OCI-LY3 (cell line): ENCODE measurements around the gene SCAND1.
"Not testable (repeated sequence)": the region's sequence is repeated elsewhere in the genome, so short reads cannot be mapped to it uniquely, and the experiment has no call there.

Source experiments
- H2AFZ ChIP-seq: fragments of 200-600, 300-600 bp; shearing (Covaris generic); 2 replicates; pipeline ENCODE4 v1.6.0; 2014; ENCODE audit warnings: antibody characterized with exemption, low read depth, low read length
- H3K27ac ChIP-seq: fragments of 200-600, 300-600 bp; sonication (generic); 2 replicates; pipeline ENCODE4 v1.5.1; 2014; ENCODE audit warnings: mild to moderate bottlenecking, low read length, moderate library complexity, mixed read lengths
- H3K27me3 ChIP-seq: fragments of 200-600, 300-600 bp; sonication (generic); 2 replicates; pipeline ENCODE4 v1.6.1; 2014; ENCODE audit warnings: low read depth, low read length, mixed read lengths
- H3K36me3 ChIP-seq: fragments of 200-600, 300-600 bp; sonication (generic); replicated peaks from 2 replicates; pipeline ENCODE3; 2014; ENCODE audit warnings: low read depth, low read length, mixed read lengths
- H3K4me1 ChIP-seq: fragments of 300-600, 200-600 bp; sonication (generic); 2 replicates; pipeline ENCODE4 v1.6.1; 2014; ENCODE audit warnings: low read length, mixed read lengths
- H3K4me2 ChIP-seq: fragments of 200-600, 300-600 bp; sonication (generic); 2 replicates; pipeline ENCODE4 v1.6.1; 2014; ENCODE audit warnings: low read length, mixed read lengths
- H3K4me3 ChIP-seq: fragments of 300-600, 200-600 bp; sonication (generic); 2 replicates; pipeline ENCODE4 v1.5.1; 2014; ENCODE audit warnings: antibody characterized with exemption, mild to moderate bottlenecking, low read length, moderate library complexity
- H3K79me2 ChIP-seq: fragments of 300-600, 200-600 bp; shearing (Covaris generic); 2 replicates; pipeline ENCODE4 v1.6.1; 2014; ENCODE audit warnings: mild to moderate bottlenecking, low read length, mixed read lengths
- H3K9ac ChIP-seq: fragments of 300-600, 200-600 bp; shearing (Covaris generic); 2 replicates; pipeline ENCODE4 v1.6.0; 2014; ENCODE audit warnings: mild to moderate bottlenecking, low read length, moderate library complexity
- H3K9me3 ChIP-seq: fragments of 200-600, 300-600 bp; shearing (Covaris generic); 2 replicates; pipeline ENCODE4 v1.6.1; 2014; ENCODE audit warnings: low read length, mixed read lengths; ENCODE audit not compliant: insufficient read depth
- H4K20me1 ChIP-seq: fragments of 200-600, 300-600 bp; sonication (generic); 2 replicates; pipeline ENCODE4 v1.6.1; 2016; ENCODE audit warnings: low read length, mixed read lengths; ENCODE audit not compliant: insufficient read depth
- CTCF ChIP-seq: fragments of 200-600, 300-600 bp; sonication (generic); IDR thresholded peaks from 2 replicates; pipeline ENCODE4 v1.5.1; 2014; ENCODE audit warnings: antibody characterized with exemption, low read length, low read depth
- EZH2phosphoT487 ChIP-seq: fragments of 200-600 bp; shearing (Covaris generic); IDR thresholded peaks from 2 replicates; pipeline ENCODE4 v1.6.1; 2018; ENCODE audit warnings: antibody characterized with exemption, mixed run types, low read depth

SCAND1 gene

GRCh38 chr20:35954200-35954906 is at the start of gene SCAND1:
SCAND1 (minus strand) TSS chr20:35954502; CDS start chr20:35954284, 218 bp downstream.
- Histone ChIP-seq H3K4me3 (peak within 1 kb of the TSS; percentile 84), H3K9ac (peak within 1 kb of the TSS; percentile 92), H2AFZ (peak within 1 kb of the TSS; percentile 77), H3K27ac (peak within 1 kb of the TSS; percentile 92), H3K79me2 (peaks cover 31% of the 10 kb centered on the region), H3K4me2 (peak within 1 kb of the TSS; percentile 90), H4K20me1 (no peaks in the 10 kb centered on the region), H3K36me3 (peaks cover 9% of the 10 kb centered on the region), H3K9me3 (no peaks in the 10 kb centered on the region), H3K27me3 (no peaks in the 10 kb centered on the region), H3K4me1 (peaks cover 13% of the 10 kb centered on the region)
- TF ChIP-seq EZH2phosphoT487 (no peak), CTCF (peak; percentile 99)

GRCh38 chr20:36004045-36004444 is 49.7 kb upstream of the SCAND1 start:
- peaks cover 16% of the 10 kb centered on the region for H3K9me3 ChIP-seq
- no peak overlapping the region for H3K9ac ChIP-seq
- no peak overlapping the region for H2AFZ ChIP-seq
- peaks cover 7% of the 10 kb centered on the region; the same call in 1 of the 2 replicates for H3K27me3 ChIP-seq
- H3K4me3 ChIP-seq: no peak overlapping the region
- no peak overlapping the region for H3K27ac ChIP-seq
- no peaks in the 10 kb centered on the region for H3K36me3 ChIP-seq
- no peaks in the 10 kb centered on the region for H3K79me2 ChIP-seq
- no peaks in the 10 kb centered on the region for H4K20me1 ChIP-seq
- no peak for TF ChIP-seq CTCF
- no peak for TF ChIP-seq EZH2phosphoT487
- no peaks in the 10 kb centered on the region for H3K4me1 ChIP-seq
- no peak overlapping the region for H3K4me2 ChIP-seq

- Histone ChIP-seq H3K9ac (no peak overlapping the region), H3K9me3 (peaks cover 16% of the 10 kb centered on the region), H3K4me1 (no peaks in the 10 kb centered on the region), H3K27ac (no peak overlapping the region), H3K36me3 (no peaks in the 10 kb centered on the region), H3K4me2 (no peak overlapping the region), H3K27me3 (peaks cover 7% of the 10 kb centered on the region; the same call in 1 of the 2 replicates), H2AFZ (no peak overlapping the region), H4K20me1 (no peaks in the 10 kb centered on the region), H3K79me2 (no peaks in the 10 kb centered on the region), H3K4me3 (no peak overlapping the region)
- no peak for TF ChIP-seq EZH2phosphoT487
- TF ChIP-seq CTCF: no peak
These were observed 48.6 kb upstream of the SCAND1 start for GRCh38 chr20:36002855-36003254.

- H3K4me1 ChIP-seq, H3K4me3 ChIP-seq, H3K79me2 ChIP-seq, H4K20me1 ChIP-seq, H3K27ac ChIP-seq, H3K4me2 ChIP-seq, H3K36me3 ChIP-seq, H3K27me3 ChIP-seq, H2AFZ ChIP-seq, H3K9ac ChIP-seq: not testable (repeated sequence)
- H3K9me3 ChIP-seq: peaks cover 16% of the 10 kb centered on the region
These were observed 47.0 kb upstream of the SCAND1 start for GRCh38 chr20:36001331-36001730.

- H3K36me3 ChIP-seq, H3K9ac ChIP-seq, H3K9me3 ChIP-seq, H3K4me1 ChIP-seq, H4K20me1 ChIP-seq, H3K79me2 ChIP-seq, H3K4me3 ChIP-seq, H3K27ac ChIP-seq, H3K4me2 ChIP-seq, H3K27me3 ChIP-seq, H2AFZ ChIP-seq: not testable (repeated sequence)
These were observed 42.2 kb upstream of the SCAND1 start for GRCh38 chr20:35996492-35996891.
